ELF-1 (cell line): Measurements from ENCODE around the gene ABCA3.

Experiments
- DNase-seq: peaks from one replicate; pipeline ENCODE4 v3.0.0-alpha.2; 2016; ENCODE audit warnings: low read depth, low spot score

Gene ABCA3

DNA sequence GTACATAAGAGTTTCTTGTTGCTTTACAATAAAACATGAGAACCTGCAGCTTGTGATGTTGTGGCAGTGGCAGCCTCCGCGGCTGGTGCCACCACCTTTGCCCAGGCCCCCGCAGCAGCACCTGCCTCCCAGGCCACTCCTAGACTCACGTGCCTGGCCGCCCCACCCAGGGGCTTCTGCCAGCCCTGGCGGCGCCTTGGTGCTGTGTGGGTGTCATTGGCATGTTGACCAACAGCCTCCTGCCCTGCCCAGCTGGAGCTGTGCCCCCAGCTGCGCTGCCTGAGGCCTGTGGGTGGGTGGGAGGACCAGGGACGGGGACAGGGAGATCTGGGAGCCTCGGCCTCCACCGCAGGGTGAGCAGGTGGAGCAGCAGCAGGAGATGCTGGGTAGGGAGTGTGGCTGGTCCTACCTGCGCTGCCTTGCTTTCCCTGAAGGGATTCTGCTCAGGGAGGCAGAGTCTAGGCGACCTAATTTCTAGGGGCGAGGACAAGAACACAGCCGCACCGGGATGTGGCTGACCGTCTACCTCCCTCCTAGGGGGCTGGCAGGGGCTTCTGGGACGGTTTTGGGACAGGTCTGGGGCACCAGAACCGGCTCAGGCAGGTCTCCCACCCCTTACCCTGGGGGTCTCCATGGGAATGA, 104.7 kb downstream of the ABCA3 start:
- no peak for DNase-seq

- DNase-seq: no peak
Measured at GRCh38 chr16:2235234-2235651, 105.3 kb downstream of the ABCA3 start.

- DNase-seq: no peak
Measured at GRCh38 chr16:2234813-2235170, 105.7 kb downstream of the ABCA3 start.

DNA sequence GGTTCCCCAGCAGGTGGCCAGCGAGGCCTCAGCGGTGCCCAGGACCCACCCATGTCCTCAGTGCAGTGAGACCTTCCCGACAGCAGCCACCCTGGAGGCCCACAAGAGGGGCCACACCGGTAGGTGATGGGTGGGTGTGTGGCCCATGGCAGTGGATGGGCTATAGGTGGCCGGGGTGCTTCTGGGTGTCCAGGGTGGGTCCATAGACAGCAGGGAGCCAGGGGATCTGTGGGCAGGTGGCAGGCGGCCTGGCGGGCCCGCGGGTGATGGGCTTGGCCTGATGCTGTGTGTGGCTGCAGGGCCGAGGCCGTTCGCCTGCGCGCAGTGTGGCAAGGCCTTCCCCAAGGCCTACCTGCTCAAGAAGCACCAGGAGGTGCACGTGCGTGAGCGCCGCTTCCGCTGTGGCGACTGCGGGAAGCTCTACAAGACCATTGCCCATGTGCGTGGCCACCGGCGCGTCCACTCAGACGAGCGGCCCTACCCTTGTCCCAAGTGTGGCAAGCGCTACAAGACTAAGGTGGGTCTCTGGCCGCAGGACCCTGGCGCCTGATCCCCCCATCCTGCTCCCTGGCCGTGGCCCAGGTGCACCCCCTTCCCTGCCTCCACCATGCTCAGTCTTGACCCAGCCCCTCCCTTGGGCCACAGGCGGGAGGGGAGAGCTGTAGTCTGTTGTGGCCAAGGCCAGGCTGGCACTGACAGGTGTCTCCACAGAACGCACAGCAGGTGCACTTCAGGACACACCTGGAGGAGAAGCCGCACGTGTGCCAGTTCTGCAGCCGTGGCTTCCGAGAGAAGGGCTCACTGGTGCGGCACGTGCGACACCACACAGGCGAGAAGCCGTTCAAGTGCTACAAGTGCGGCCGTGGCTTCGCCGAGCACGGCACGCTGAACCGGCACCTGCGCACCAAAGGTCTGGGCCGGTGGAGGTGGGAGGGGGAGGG, 106.4 kb downstream of the ABCA3 start:
- no peak for DNase-seq

- no peak for DNase-seq
Measured at GRCh38 chr16:2233046-2233775, 107.3 kb downstream of the ABCA3 start.

DNA sequence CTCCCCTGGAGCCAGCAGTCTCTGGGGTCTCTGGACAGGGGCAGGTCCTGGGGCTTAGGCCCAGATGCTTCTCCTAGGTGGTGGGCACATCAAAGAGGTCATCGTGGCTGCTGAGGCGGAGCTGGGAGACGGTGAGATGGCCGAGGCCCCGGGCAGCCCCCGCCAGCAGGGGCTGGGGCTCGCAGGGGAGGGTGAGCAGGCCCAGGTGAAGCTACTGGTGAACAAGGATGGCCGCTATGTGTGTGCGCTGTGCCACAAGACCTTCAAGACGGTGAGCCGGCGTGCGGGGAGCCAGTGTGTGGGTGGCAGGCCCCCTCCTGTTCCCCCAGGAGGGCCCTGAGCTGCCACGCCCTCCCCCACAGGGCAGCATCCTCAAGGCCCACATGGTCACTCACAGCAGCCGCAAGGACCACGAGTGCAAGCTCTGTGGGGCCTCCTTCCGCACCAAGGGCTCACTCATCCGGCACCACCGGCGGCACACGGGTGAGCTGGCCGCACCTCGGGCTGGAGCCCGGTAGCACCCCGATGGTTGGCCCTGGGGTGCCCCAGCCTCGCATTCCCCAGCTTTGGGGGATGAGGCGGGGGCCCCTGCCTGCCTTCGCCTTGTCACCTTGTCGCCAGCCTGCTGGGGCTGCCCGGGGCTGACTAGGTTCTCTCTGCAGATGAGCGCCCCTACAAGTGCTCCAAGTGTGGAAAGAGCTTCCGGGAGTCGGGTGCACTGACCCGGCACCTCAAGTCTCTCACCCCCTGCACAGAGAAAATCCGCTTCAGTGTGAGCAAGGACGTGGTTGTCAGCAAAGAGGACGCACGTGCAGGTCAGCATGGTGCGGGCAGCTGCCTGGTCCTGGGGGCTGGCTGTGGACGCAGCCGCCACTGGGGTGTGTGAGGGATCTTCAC, 108.2 kb downstream of the ABCA3 start:
- no peak for DNase-seq

- no peak for DNase-seq
Measured at GRCh38 chr16:2231016-2231931, 109.3 kb downstream of the ABCA3 start.

GRCh38 chr16:2230376-2230775, 110.2 kb downstream of the ABCA3 start:
- no peak for DNase-seq

GRCh38 chr16:2229632-2230250, 110.8 kb downstream of the ABCA3 start:
- DNase-seq: no peak

DNA sequence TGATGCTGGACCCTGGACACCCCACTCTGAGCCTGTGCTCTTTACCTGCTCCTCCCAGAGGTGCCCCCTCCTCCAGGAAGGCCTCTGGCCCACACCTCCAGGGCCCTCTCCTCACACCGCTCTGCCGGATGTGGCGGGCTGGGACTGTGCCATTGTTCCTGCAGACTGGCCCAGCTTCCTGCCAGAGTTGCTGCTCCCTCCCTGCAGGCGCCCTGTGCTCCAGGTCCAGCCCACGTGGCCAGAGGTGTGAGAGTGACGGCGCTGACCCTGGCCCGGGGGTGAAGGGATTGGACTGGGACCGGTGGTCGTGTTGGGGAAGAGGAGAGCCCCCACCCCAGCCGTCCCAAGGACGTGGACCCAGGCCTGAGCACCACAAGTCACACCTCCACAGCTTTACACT, 111.4 kb downstream of the ABCA3 start:
- no peak for DNase-seq

GRCh38 chr16:2228161-2228824, 112.2 kb downstream of the ABCA3 start:
- no peak for DNase-seq

DNA sequence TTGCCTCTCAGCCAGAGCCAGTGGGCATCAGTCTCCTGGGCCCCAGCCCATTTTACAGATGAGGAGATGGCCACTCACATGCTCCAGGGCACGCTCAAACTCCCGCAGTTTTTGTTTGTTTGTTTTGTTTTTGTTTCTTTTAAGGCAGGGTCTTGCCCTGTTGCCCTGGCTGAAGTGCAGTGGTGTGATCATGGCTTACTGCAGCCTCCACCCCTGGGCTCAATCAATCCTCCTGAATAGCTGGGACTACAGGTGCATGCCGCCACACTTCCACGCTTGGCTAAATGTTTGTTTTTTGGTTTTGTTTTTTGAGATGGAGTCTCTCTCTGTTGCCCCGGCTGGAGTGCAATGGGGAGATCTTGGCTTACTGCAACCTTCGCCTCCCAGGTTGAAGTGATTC, 113.6 kb downstream of the ABCA3 start:
- DNase-seq: no peak

DNA sequence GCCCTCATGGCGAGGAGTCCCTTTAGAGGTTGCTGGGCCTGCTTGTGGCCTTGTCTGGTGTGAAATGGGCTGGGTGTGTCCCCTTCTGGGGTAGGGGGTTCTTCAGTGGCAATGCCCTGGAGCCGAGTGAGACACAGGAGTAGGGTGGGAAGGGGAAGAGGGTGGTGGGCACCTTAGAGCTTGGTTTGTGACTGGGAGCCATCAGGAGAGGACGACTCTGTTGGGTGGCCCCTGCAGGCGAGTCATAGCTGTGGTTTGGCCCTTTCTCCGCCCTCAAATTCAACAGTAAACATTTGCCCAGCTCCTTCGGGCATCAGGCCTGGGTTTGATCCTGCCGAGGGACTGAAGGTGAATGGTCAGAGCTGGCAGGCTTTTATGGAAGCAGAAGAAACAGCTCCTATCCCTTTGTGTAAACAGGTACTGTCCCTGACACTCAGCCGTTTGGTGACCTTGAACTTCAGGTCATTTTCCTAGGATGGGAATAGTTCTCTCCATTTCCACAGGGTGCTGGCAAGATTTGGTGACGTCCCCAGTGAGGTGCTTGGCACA, 114.2 kb downstream of the ABCA3 start:
- no peak for DNase-seq
